ENCODE results near the gene FOSL1. TPM values are rescaled to one million over a fixed set of nuclear protein-coding genes. Genes with fewer than 3 reads are reported as not detected.

FOSL1 gene
- total RNA-seq, 1 donor from 2014 or later: 0.47 TPM

GRCh38 chr11:65937766-65938165 lies 37.6 kb upstream of the FOSL1 start:
- intact Hi-C loops (cut with micrococcal nuclease): no loop called here
- no peaks in the 10 kb centered on the region for H3K9me3 ChIP-seq (replicated peaks)
- TF ChIP-seq CTCF (IDR thresholded peaks at IDR 0.05; ENCODE audit: borderline replicate concordance): no peak
- no peaks in the 10 kb centered on the region for H3K4me1 ChIP-seq
- DNase-seq: no peak
- H3K36me3 ChIP-seq: no peaks in the 10 kb centered on the region
- H3K4me3 ChIP-seq: no peak overlapping the region
- H3K27me3 ChIP-seq (ENCODE audit: low read depth): peaks cover 61% of the 10 kb centered on the region
- no peak overlapping the region for H3K27ac ChIP-seq (replicated peaks)

- H3K27ac ChIP-seq (replicated peaks): no peak overlapping the region
- intact Hi-C loops (cut with micrococcal nuclease): no loop called here
- no peak for DNase-seq
- no peak for TF ChIP-seq CTCF (IDR thresholded peaks at IDR 0.05; ENCODE audit: borderline replicate concordance)
- no peak overlapping the region for H3K4me3 ChIP-seq
- H3K36me3 ChIP-seq: no peaks in the 10 kb centered on the region
- peaks cover 41% of the 10 kb centered on the region for H3K27me3 ChIP-seq (ENCODE audit: low read depth)
- no peaks in the 10 kb centered on the region for H3K9me3 ChIP-seq (replicated peaks)
- no peaks in the 10 kb centered on the region for H3K4me1 ChIP-seq
Measured at GRCh38 chr11:65934014-65934413, 33.8 kb upstream of the FOSL1 start.

GRCh38 chr11:65932558-65932919 lies 32.4 kb upstream of the FOSL1 start:
- intact Hi-C loops (cut with micrococcal nuclease): no loop called here
- no peak overlapping the region for H3K27ac ChIP-seq (replicated peaks)
- no peak for DNase-seq
- H3K36me3 ChIP-seq: no peaks in the 10 kb centered on the region
- no peaks in the 10 kb centered on the region for H3K9me3 ChIP-seq (replicated peaks)
- H3K4me1 ChIP-seq: no peaks in the 10 kb centered on the region
- no peak overlapping the region for H3K4me3 ChIP-seq
- peaks cover 28% of the 10 kb centered on the region for H3K27me3 ChIP-seq (ENCODE audit: low read depth)
- no peak for TF ChIP-seq CTCF (IDR thresholded peaks at IDR 0.05; ENCODE audit: borderline replicate concordance)

- Histone ChIP-seq H3K4me1 (no peaks in the 10 kb centered on the region), H3K27ac (replicated peaks) (no peak overlapping the region), H3K27me3 (ENCODE audit: low read depth) (peaks cover 22% of the 10 kb centered on the region), H3K9me3 (replicated peaks) (no peaks in the 10 kb centered on the region), H3K36me3 (no peaks in the 10 kb centered on the region), H3K4me3 (no peak overlapping the region)
- no peak for DNase-seq
- TF ChIP-seq CTCF (IDR thresholded peaks at IDR 0.05; ENCODE audit: borderline replicate concordance): no peak
- intact Hi-C loops (cut with micrococcal nuclease): no loop called here
Measured at GRCh38 chr11:65931773-65932557, 31.8 kb upstream of the FOSL1 start.

- TF ChIP-seq CTCF (IDR thresholded peaks at IDR 0.05; ENCODE audit: borderline replicate concordance): no peak
- H3K9me3 ChIP-seq (replicated peaks): no peaks in the 10 kb centered on the region
- peaks cover 5% of the 10 kb centered on the region for H3K27me3 ChIP-seq (ENCODE audit: low read depth)
- H3K36me3 ChIP-seq: no peaks in the 10 kb centered on the region
- DNase-seq: no peak
- H3K4me3 ChIP-seq: no peak overlapping the region
- intact Hi-C loops (cut with micrococcal nuclease): no loop called here
- no peaks in the 10 kb centered on the region for H3K4me1 ChIP-seq
- H3K27ac ChIP-seq (replicated peaks): no peak overlapping the region
Measured at GRCh38 chr11:65928667-65929066, 28.5 kb upstream of the FOSL1 start.
